GM23248 (cell line): Measurements from ENCODE around the gene DST.

ENCODE experiments used
- EZH2 ChIP-seq: fragments of 200-600 bp; sonication (generic); IDR thresholded peaks from 2 replicates; pipeline ENCODE4 v1.6.1; 2018; ENCODE audit warnings: antibody characterized with exemption, mild to moderate bottlenecking; ENCODE audit not compliant: insufficient read depth, poor library complexity, severe bottlenecking
- EZH2phosphoT487 ChIP-seq: fragments of 200-600 bp; sonication (generic); IDR thresholded peaks from 2 replicates; pipeline ENCODE4 v1.6.1; 2018; ENCODE audit warnings: antibody characterized with exemption, moderate library complexity, mild to moderate bottlenecking, low read depth; ENCODE audit not compliant: insufficient read depth

- TF ChIP-seq EZH2phosphoT487 (no peak), EZH2 (no peak)
Observed at GRCh38 chr6:56537223-56537770, 105.4 kb downstream of the DST start.
